Uterus (tissue), 2 donors: ENCODE data around the gene MRPS15.

Experiments
- CTCF ChIP-seq, 4 experiments: fragments of 200-600 bp in 2 of 4; fragments of 450-650 bp in 2 of 4; sonication (generic) in 2 of 4; IDR thresholded peaks; one replicate each; pipeline ENCODE4 v1.5.1; 2016 to 2019; ENCODE audit warnings: antibody characterized with exemption in 4 of 4, mild to moderate bottlenecking in 2 of 4, moderate library complexity in 1 of 4
- POLR2A ChIP-seq, 2 donors: fragments of 450-650 bp; IDR thresholded peaks; one replicate each; pipeline ENCODE4 v1.6.1; 2016; ENCODE audit warnings: antibody characterized with exemption in 2 of 2, mild to moderate bottlenecking in 1 of 2, moderate library complexity in 1 of 2

DNA sequence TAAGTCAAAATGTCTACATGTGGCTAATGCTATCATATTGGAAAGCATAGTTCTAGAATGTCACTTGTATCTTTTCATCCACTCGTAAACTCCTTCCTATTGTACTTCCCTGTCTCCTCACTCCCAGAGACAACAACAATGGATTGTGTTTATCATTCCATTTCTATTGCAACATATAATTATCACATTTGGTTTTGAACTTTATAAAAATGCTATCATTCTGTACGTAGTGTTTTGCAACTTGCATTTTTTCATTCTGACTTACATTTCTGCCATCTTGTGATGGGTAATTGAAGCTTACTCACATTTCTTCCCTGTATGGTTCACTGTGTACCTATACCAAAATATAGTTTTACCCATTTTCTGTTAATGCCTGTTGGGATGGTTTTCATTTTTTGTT, 33.0 kb upstream of the MRPS15 start:
- TF ChIP-seq CTCF (IDR thresholded peaks at IDR 0.05) (no peak), POLR2A (IDR thresholded peaks at IDR 0.05) (no peak)
